CD8-positive, alpha-beta memory T cell (primary cell): Measurements from ENCODE around the gene OR6S1. TPM values are rescaled to one million over a fixed set of nuclear protein-coding genes. Genes with fewer than 3 reads are reported as not detected.

ENCODE experiments used
- CTCF ChIA-PET: fragments of 350-600 bp; sonication (Branson Sonifier 250); formaldehyde crosslinking; loops from one replicate; lab custom pipeline; 2021; ENCODE audit warnings: antibody characterized with exemption; lab: Charles Lee
- POLR2A ChIA-PET: fragments of 350-600 bp; sonication (Branson Sonifier 250); formaldehyde crosslinking; loops from one replicate; lab custom pipeline; 2021; ENCODE audit warnings: antibody characterized with exemption; lab: Charles Lee
- DNase-seq, 5 donors: peaks; one replicate each; pipeline versions ENCODE4 v3.0.0 to v3.0.0-alpha.2; 2020 to 2022; ENCODE audit warnings: mixed read lengths in 1 of 5
- H3K27ac ChIP-seq: one replicate; pipeline ENCODE4 v1.7.0; 2013; ENCODE audit warnings: low read depth, mild to moderate bottlenecking, low read length, moderate library complexity
- H3K27me3 ChIP-seq: 2 replicates; pipeline ENCODE4 v1.7.0; 2013; ENCODE audit warnings: low read length, mild to moderate bottlenecking; ENCODE audit not compliant: insufficient read depth, poor library complexity, severe bottlenecking
- H3K36me3 ChIP-seq: 2 replicates; pipeline ENCODE4 v1.7.0; 2013; ENCODE audit warnings: mild to moderate bottlenecking, low read length, moderate library complexity; ENCODE audit not compliant: insufficient read depth
- H3K4me1 ChIP-seq: 2 replicates; pipeline ENCODE4 v1.7.0; 2013; ENCODE audit warnings: mild to moderate bottlenecking, low read length, moderate library complexity; ENCODE audit not compliant: insufficient read depth
- H3K4me3 ChIP-seq: 2 replicates; pipeline ENCODE4 v1.7.0; 2013; ENCODE audit warnings: mild to moderate bottlenecking, low read length
- H3K9me3 ChIP-seq: 2 replicates; pipeline ENCODE4 v1.7.0; 2013; ENCODE audit warnings: mild to moderate bottlenecking, low read length
- H3K27ac Mint-ChIP-seq, 8 donors: one replicate each; pipeline ENCODE4 v1.8.0; 2020 to 2021; ENCODE audit warnings: mixed read lengths in 8 of 8, mild to moderate bottlenecking in 6 of 8, inconsistent platforms in 3 of 8, moderate library complexity in 3 of 8
- H3K27me3 Mint-ChIP-seq, 2 donors: one replicate each; pipeline ENCODE4 v1.8.0; 2020 to 2021; ENCODE audit warnings: mixed read lengths in 2 of 2, mild to moderate bottlenecking in 1 of 2, moderate library complexity in 1 of 2
- H3K36me3 Mint-ChIP-seq, 3 donors: one replicate each; pipeline ENCODE4 v1.8.0; 2020 to 2021; ENCODE audit warnings: mixed read lengths in 3 of 3, inconsistent platforms in 1 of 3, mild to moderate bottlenecking in 1 of 3
- H3K4me1 Mint-ChIP-seq, 3 donors: one replicate each; pipeline ENCODE4 v1.8.0; 2020 to 2021; ENCODE audit warnings: mixed read lengths in 3 of 3, inconsistent platforms in 1 of 3, mild to moderate bottlenecking in 1 of 3
- H3K4me3 Mint-ChIP-seq, 7 donors: one replicate each; pipeline ENCODE4 v1.8.0; 2020 to 2021; ENCODE audit warnings: mixed read lengths in 7 of 7, mild to moderate bottlenecking in 6 of 7, moderate library complexity in 4 of 7, inconsistent platforms in 2 of 7
- H3K9me3 Mint-ChIP-seq, 5 donors: one replicate each; pipeline ENCODE4 v1.8.0; 2020 to 2022; ENCODE audit warnings: mixed read lengths in 5 of 5, mild to moderate bottlenecking in 3 of 5, moderate library complexity in 2 of 5, inconsistent platforms in 1 of 5
- polyA plus RNA-seq: library from polyadenylated mRNA; unstranded; fragments of 300-500 nt; fragmentation: Illumina TruSeq; gene quantifications from one replicate; pipeline ENCODE4 v1.2.3, GENCODE V29; 2021
- total RNA-seq, 2 experiments: library from RNA; stranded (reverse); gene quantifications; one replicate each; pipeline ENCODE4 v1.2.3, GENCODE V29; 2021

Gene OR6S1
- total and polyA plus RNA-seq, 3 experiments from 2014 or later = not detected

DNA sequence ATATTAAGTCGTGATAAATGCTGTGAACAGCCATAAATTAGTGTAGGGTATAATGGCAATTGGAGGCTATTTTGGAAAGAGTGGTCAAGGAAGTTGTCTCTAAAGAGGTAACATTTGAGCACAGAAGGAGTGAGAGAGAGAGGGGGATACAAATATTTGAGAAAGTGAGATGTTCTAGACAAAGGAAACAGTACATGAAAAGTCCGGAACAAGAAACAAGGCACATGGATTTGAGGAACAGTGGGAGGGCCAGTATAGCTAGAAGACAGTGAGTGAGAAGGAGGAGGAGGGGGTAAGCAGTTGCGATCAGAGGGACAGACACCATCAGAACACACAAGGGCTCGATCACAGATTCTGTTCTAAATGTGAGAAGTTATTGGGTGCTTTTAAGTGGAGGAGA is 30.2 kb downstream of the OR6S1 start:
- CTCF ChIA-PET = interaction anchor here (1.5 to 7.2 kb wide), 4 partner anchors 80 to 282 kb away, joined by 4 to 144 read pairs (median 18); partner anchors contain the start of genes CCNB1IP1, PARP2 and PNP
- Mint-ChIP-seq H3K4me1 (peaks cover 0 to 9% (median 6%) of the 10 kb centered on the region in 3 donors), H3K4me3 (no peak overlapping the region), H3K27ac (no peak overlapping the region), H3K36me3 (no peaks in the 10 kb centered on the region), H3K27me3 (peaks cover 0 to 1% of the 10 kb centered on the region in 2 donors), H3K9me3 (no peaks in the 10 kb centered on the region)
- no peak overlapping the region for H3K27ac ChIP-seq
- H3K4me3 ChIP-seq = no peak overlapping the region
- no peak for DNase-seq
- peaks cover 34% of the 10 kb centered on the region for H3K4me1 ChIP-seq
- no peaks in the 10 kb centered on the region for H3K9me3 ChIP-seq
- no peaks in the 10 kb centered on the region for H3K36me3 ChIP-seq
- H3K27me3 ChIP-seq = no peaks in the 10 kb centered on the region
- POLR2A ChIA-PET = no interaction called here

DNA sequence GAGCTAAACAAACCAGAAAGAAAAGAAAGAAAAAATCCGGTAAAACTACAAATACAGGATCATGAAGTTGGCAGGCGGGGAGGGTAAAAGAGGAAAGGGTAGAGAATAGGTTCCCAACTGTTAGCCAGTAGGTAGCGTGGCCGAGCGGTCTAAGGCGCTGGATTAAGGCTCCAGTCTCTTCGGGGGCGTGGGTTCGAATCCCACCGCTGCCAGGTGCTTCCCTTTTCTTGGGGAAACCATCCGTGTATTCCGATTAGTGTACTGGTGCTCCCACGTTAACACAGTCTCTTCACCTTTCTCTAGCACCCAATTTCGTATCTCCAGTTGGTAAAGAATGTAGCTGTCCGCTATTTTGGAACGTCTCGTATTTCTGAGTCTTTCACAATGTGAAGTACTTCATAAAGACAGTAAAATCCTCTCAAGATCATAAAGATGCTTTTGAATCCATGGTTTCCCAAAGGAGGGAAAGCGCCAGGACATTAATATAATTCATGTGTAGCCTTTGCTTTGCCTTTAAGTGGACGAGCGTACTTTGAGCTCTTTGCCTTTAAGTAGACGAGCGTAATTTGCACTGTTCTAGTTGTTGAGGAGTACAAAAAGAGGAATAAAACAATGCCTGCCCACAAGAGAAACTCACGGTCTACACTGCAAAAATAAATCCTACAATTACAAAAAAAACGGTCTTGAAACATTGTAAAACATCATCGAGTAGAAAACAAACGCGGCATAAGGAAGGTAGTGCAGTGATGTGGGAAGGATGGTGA is 31.3 kb downstream of the OR6S1 start:
- POLR2A ChIA-PET = interaction anchor here (0.6 to 1.0 kb wide), 5 partner anchors 74 to 269 kb away, joined by 3 to 6 read pairs (median 4); partner anchors contain the start of genes PARP2 and RNASE4
- Histone ChIP-seq H3K27me3 (no peaks in the 10 kb centered on the region), H3K36me3 (no peaks in the 10 kb centered on the region), H3K4me3 (peak overlapping the region; percentile 90), H3K4me1 (peaks cover 34% of the 10 kb centered on the region), H3K9me3 (no peaks in the 10 kb centered on the region), H3K27ac (peak overlapping the region; percentile 45)
- Mint-ChIP-seq H3K36me3 (no peaks in the 10 kb centered on the region), H3K9me3 (no peaks in the 10 kb centered on the region), H3K4me3 (no peak overlapping the region), H3K27ac (no peak overlapping the region), H3K4me1 (peaks cover 0 to 9% (median 6%) of the 10 kb centered on the region in 3 donors), H3K27me3 (no peaks in the 10 kb centered on the region)
- peak; percentile 58 to 80 (median 70) for DNase-seq
- CTCF ChIA-PET = interaction anchor here (0.8 to 7.2 kb wide), 27 partner anchors 10 to 304 kb away, joined by 3 to 144 read pairs (median 4); partner anchors contain the start of genes APEX1, CCNB1IP1, OSGEP and PARP2

DNA sequence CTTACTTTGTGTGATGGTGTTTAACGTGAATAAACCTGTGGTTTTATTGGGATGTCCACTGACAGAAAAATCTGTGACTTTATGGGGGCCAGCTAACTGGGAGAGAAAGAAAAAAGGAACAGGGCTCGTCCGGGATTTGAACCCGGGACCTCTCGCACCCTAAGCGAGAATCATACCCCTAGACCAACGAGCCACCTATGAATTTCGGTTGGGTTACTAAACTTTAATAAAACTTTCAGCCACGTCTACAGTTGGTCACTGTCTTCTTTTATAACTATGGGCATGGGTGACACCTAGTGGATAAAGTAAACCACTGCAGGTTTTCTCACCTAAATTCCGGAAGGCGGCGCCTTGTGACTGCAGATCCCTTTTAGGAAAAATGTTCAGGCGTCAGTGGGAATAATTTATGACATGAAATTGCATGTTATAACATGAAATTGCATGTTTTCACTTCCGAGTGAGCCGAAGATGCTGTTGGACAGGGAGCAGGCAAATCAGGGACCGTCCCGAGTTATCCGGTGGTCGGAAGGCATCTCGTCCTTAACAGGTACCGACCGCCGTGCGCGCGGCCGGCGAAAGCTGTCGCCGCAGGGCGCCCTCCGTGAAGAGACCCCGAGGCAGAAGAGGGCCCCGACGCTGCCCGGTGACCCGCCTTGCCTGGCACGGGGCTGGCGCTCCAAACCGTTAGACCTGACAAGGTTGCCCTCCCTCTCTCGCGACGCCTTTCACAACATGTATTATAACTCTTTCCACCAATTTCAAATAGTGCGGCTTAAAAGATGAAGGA is 32.1 kb downstream of the OR6S1 start:
- Histone ChIP-seq H3K27ac (peak overlapping the region; percentile 45), H3K27me3 (no peaks in the 10 kb centered on the region), H3K36me3 (no peaks in the 10 kb centered on the region), H3K4me1 (peaks cover 30% of the 10 kb centered on the region), H3K4me3 (peak overlapping the region; percentile 90), H3K9me3 (no peaks in the 10 kb centered on the region)
- peak; percentile 41 to 78 (median 69) for DNase-seq
- no peaks in the 10 kb centered on the region for H3K36me3 Mint-ChIP-seq
- CTCF ChIA-PET = interaction anchor here (0.6 to 7.2 kb wide), 30 partner anchors 11 to 304 kb away, joined by 3 to 144 read pairs (median 4); partner anchors contain the start of genes APEX1, CCNB1IP1, OSGEP and PARP2
- H3K4me1 Mint-ChIP-seq = peaks cover 0 to 4% (median under 1%) of the 10 kb centered on the region in 3 donors
- POLR2A ChIA-PET = interaction anchor here (0.6 to 0.9 kb wide), 3 partner anchors 210 to 268 kb away, joined by 4 to 12 read pairs (median 4); partner anchors contain the start of gene PARP2
- H3K4me3 Mint-ChIP-seq = no peak overlapping the region
- no peaks in the 10 kb centered on the region for H3K27me3 Mint-ChIP-seq
- no peaks in the 10 kb centered on the region for H3K9me3 Mint-ChIP-seq
- H3K27ac Mint-ChIP-seq = no peak overlapping the region

DNA sequence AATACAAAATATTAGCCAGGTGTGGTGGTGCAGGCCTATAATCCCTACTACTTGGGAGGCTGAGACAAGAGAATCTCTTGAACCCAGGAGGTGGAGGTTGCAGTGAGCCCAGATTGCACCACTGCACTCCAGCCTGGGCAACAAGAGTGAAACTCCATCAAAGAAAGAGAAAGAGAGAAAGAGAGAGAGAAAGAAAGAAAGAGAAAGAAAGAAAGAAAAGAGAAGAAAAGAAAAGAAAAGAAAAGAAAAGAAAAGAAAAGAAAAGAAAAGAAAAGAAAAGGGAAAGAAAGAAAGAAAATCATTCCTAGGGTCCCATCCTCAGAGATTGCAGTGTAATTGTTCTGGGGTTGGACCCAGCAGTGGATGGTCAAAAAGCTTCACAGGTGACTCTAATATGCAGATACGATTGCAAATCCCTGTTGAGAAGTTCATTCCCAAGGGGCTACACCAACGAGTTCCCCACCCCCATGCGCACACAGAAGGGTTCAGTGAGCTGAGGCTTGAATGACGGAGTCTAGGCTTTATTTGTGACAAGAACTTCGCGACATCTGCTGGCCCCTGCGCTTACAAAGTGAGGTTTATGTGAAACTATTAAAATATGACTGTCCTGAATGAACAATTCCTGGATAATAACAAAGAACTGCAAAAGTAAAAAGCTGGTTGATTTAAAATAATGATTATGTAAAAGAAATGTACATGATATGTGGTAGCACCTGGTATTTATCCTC is 32.9 kb downstream of the OR6S1 start:
- Mint-ChIP-seq H3K4me3 (peak overlapping the region in 1 of 7 donors; percentile 25), H3K27ac (peak overlapping the region in 1 of 8 donors; percentile 41)

DNA sequence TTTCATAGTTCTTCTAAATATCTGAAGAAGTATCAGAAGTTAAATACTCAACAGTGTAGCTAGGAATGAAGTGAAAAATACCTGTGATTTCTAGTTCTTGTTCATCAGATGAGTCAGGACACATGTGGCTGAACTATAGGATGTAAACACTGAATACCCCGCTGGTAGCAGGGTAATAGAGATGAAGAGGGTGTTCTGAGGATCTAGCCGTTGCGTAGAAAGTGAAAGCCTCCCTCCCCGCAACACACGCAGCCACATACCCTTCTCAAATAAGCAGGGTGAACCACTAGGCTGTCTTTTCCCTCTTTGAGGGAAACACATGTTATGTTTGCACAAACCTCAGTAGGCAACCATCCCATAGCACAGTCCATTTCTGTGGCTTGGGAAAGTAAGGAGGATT is 33.9 kb downstream of the OR6S1 start:
- CTCF ChIA-PET = interaction anchor here (1.2 to 7.2 kb wide), 5 partner anchors 138 to 290 kb away, joined by 3 to 144 read pairs (median 5); partner anchors contain the start of genes CCNB1IP1 and PNP
- Histone ChIP-seq H3K4me1 (peaks cover 19% of the 10 kb centered on the region), H3K4me3 (no peak overlapping the region), H3K9me3 (no peaks in the 10 kb centered on the region), H3K36me3 (no peaks in the 10 kb centered on the region), H3K27me3 (no peaks in the 10 kb centered on the region), H3K27ac (no peak overlapping the region)
- peak overlapping the region in 2 of 8 donors; percentile 12 to 66 for H3K27ac Mint-ChIP-seq
- POLR2A ChIA-PET = no interaction called here
- H3K4me1 Mint-ChIP-seq = peaks cover 0 to 3% (median 0%) of the 10 kb centered on the region in 3 donors
- no peaks in the 10 kb centered on the region for H3K36me3 Mint-ChIP-seq
- no peaks in the 10 kb centered on the region for H3K27me3 Mint-ChIP-seq
- DNase-seq = no peak
- H3K4me3 Mint-ChIP-seq = peak overlapping the region in 1 of 7 donors; percentile 36
- H3K9me3 Mint-ChIP-seq = no peaks in the 10 kb centered on the region

More for the DNA sequence above, 32.9 kb downstream of the OR6S1 start:
- H3K27me3 ChIP-seq = no peaks in the 10 kb centered on the region
- ChIA-PET CTCF (interaction anchor here (1.2 to 7.2 kb wide), 11 partner anchors 15 to 291 kb away, joined by 3 to 144 read pairs (median 5); partner anchors contain the start of genes APEX1, CCNB1IP1, OSGEP and PARP2), POLR2A (interaction anchor here (0.5 kb wide), 1 partner anchor 285 kb away, joined by 7 read pairs; no protein-coding TSS in a partner anchor)
- H3K4me1 Mint-ChIP-seq = peaks cover 0 to 3% (median 0%) of the 10 kb centered on the region in 3 donors
- H3K36me3 Mint-ChIP-seq = no peaks in the 10 kb centered on the region
- no peaks in the 10 kb centered on the region for H3K9me3 Mint-ChIP-seq
- H3K36me3 ChIP-seq = no peaks in the 10 kb centered on the region
- no peak overlapping the region for H3K4me3 ChIP-seq
- H3K4me1 ChIP-seq = peaks cover 24% of the 10 kb centered on the region
- DNase-seq = no peak
- no peak overlapping the region for H3K27ac ChIP-seq
- no peaks in the 10 kb centered on the region for H3K27me3 Mint-ChIP-seq
- no peaks in the 10 kb centered on the region for H3K9me3 ChIP-seq

DNA sequence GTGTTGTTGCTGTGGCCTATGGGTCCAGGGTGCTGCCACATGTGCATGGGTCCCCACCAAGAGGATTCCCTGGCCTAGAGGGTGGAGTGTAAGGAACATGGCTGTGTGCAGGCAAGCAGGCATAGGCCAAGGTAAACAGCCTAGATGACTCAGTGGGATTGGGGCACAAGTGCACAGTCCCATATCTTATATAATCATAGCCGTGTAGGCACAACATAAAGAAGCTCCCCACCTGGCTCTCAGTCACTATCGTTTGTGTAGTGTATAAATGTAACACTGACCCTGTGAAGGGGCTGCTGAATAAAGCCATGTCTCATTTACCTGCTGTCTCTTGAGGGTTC is 34.6 kb downstream of the OR6S1 start:
- Histone ChIP-seq H3K27ac (no peak overlapping the region), H3K27me3 (no peaks in the 10 kb centered on the region), H3K9me3 (no peaks in the 10 kb centered on the region), H3K36me3 (no peaks in the 10 kb centered on the region), H3K4me3 (no peak overlapping the region), H3K4me1 (peaks cover 14% of the 10 kb centered on the region)
- H3K27me3 Mint-ChIP-seq = no peaks in the 10 kb centered on the region
- peak overlapping the region in 1 of 7 donors; percentile 9 for H3K4me3 Mint-ChIP-seq
- POLR2A ChIA-PET = no interaction called here
- DNase-seq = no peak
- peak overlapping the region in 1 of 8 donors; percentile 57 for H3K27ac Mint-ChIP-seq
- no peaks in the 10 kb centered on the region for H3K9me3 Mint-ChIP-seq
- no peaks in the 10 kb centered on the region for H3K36me3 Mint-ChIP-seq
- H3K4me1 Mint-ChIP-seq = peaks cover 0 to 3% (median 0%) of the 10 kb centered on the region in 3 donors
- CTCF ChIA-PET = interaction anchor here (1.2 to 7.2 kb wide), 4 partner anchors 137 to 278 kb away, joined by 3 to 144 read pairs (median 15); partner anchors contain the start of genes CCNB1IP1 and PNP
